ENCODE measurements around the gene CHAF1A. TPM values are rescaled to one million over a fixed set of nuclear protein-coding genes. Genes with fewer than 3 reads are reported as not detected.
A peak's percentile ranks its signal among the peaks of the same experiment; 100 is the strongest.

The CHAF1A gene
- total and polyA plus RNA-seq, 12 donors: 4.2 to 8.7 (median 5.8) TPM

DNA sequence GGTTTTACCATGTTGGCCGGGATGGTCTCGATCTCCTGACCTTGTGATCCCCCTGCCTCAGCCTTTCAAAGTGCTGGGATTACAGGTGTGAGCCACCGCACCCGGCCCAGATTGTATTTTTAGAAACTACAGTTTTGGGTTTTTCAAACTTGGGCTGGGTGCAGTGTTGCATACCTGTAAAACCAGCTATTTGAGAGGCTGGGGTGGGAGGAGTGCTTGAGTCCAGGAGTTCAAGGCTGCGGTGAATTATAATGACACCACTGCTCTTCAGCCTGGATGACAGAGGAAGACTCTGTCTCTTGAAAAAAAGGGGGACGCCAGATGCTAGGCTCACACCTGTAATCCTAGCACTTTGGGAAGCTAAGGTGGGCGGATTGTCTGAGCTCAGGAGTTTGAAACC, 4.2 kb downstream of the CHAF1A start:
- 95 to 97% methylated on average over 7 of the region's 7 CpGs for WGBS, 2 donors
- peaks cover 5 to 19% (median 12%) of the 10 kb centered on the region in 9 donors for H3K4me1 ChIP-seq
- DNase-seq: no peak
- no peaks in the 10 kb centered on the region for H3K27me3 ChIP-seq
- H3K4me3 ChIP-seq: no peak overlapping the region
- H3K9me3 ChIP-seq: no peaks in the 10 kb centered on the region
- ATAC-seq: no peak
- TF ChIP-seq CTCF (IDR thresholded peaks at IDR 0.05): no peak
- no peak overlapping the region for H3K27ac ChIP-seq
- peaks cover 0 to 29% (median 7%) of the 10 kb centered on the region in 9 donors for H3K36me3 ChIP-seq
- intact Hi-C loops (cut with DNase I): no loop called here

DNA sequence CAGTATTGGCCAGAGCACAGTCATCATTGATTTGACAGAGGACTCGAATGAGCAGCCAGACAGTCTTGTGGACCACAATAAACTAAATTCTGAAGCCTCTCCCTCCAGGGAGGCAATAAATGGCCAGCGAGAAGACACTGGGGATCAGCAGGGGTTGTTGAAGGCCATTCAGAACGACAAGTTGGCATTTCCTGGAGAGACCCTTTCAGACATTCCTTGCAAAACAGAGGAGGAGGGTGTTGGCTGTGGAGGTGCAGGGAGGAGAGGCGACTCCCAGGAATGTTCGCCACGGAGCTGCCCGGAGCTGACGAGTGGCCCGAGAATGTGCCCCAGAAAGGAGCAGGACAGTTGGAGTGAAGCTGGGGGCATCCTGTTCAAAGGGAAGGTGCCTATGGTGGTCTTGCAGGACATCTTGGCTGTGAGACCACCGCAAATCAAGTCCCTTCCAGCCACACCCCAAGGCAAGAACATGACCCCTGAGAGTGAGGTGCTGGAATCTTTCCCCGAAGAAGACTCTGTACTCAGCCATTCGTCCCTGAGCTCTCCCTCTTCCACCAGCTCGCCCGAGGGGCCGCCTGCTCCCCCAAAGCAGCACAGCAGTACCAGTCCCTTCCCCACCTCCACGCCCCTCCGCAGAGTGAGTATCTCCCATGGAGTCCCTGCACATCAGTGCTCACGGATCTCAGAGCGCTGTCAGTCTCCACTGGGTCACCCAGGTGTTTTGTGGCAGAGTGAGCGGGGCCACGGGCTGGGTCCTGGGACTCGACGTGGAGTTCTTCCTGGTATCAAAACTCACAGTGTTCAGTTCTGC, 6.9 kb downstream of the CHAF1A start:
- intact Hi-C loops (cut with DNase I): no loop called here
- ATAC-seq (peak in 1 of 8 donors; percentile 21), DNase-seq (no peak)
- Histone ChIP-seq H3K4me3 (no peak overlapping the region), H3K4me1 (no peaks in the 10 kb centered on the region), H3K36me3 (peaks cover 0 to 50% (median 7%) of the 10 kb centered on the region in 9 donors), H3K9me3 (no peaks in the 10 kb centered on the region), H3K27me3 (no peaks in the 10 kb centered on the region), H3K27ac (no peak overlapping the region)
- WGBS, 2 donors: 88 to 90% methylated on average over 23 of the region's 23 CpGs
- no peak for TF ChIP-seq CTCF (IDR thresholded peaks at IDR 0.05)

DNA sequence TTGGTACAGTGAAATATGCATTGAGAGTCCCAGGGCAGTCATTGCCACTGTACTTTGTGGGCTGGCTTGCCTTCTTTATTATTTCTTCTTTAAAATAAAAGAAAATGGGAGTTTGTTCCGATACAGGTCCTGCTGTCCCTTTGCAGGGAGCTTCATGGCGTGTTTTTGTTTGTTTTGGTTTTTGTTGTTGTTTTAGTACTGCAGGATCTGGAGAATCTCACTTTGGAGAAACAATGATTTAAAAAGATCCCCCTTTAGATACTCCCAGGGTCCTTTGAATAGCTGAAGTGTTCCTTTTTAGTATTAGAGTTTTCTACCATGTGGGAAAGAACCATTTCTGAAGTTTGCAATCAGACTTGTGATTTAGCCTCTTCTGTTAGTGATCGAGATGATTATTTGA, 11.1 kb downstream of the CHAF1A start:
- Histone ChIP-seq H3K27me3 (no peaks in the 10 kb centered on the region), H3K36me3 (peaks cover 0 to 49% (median 7%) of the 10 kb centered on the region in 9 donors), H3K4me1 (peaks cover 0 to 13% (median 6%) of the 10 kb centered on the region in 9 donors), H3K4me3 (no peak overlapping the region), H3K9me3 (no peaks in the 10 kb centered on the region), H3K27ac (no peak overlapping the region)
- DNase-seq (no peak), ATAC-seq (no peak)
- no peak for TF ChIP-seq CTCF (IDR thresholded peaks at IDR 0.05)
- intact Hi-C loops (cut with DNase I): no loop called here
- WGBS, 2 donors: 96 to 97% methylated on average over 3 of the region's 3 CpGs

GRCh38 chr19:4414144-4414799, 11.8 kb downstream of the CHAF1A start:
- intact Hi-C loops (cut with DNase I): no loop called here
- H3K27me3 ChIP-seq: no peaks in the 10 kb centered on the region
- ATAC-seq (no peak), DNase-seq (no peak)
- no peak for TF ChIP-seq CTCF (IDR thresholded peaks at IDR 0.05)
- no peak overlapping the region for H3K27ac ChIP-seq
- H3K4me1 ChIP-seq: peaks cover 0 to 13% (median 6%) of the 10 kb centered on the region in 9 donors
- H3K36me3 ChIP-seq: peaks cover 0 to 42% (median 7%) of the 10 kb centered on the region in 9 donors
- H3K4me3 ChIP-seq: no peak overlapping the region
- no peaks in the 10 kb centered on the region for H3K9me3 ChIP-seq
- 87 to 91% methylated on average over 7 of the region's 7 CpGs for WGBS, 2 donors

Data from heart right ventricle (tissue), 16 donors.